Dedifferentiated amniotic fluid mesenchymal stem cell (primary cell): ENCODE data around the gene HK1.

Experiments
- DNase-seq: peaks from one replicate; pipeline ENCODE4 v3.0.0-alpha.2; 2016; ENCODE audit errors: extremely low spot score

HK1 gene

GRCh38 chr10:69404786-69405185, 126.5 kb downstream of the HK1 start:
- DNase-seq = no peak

GRCh38 chr10:69405221-69405620, 126.9 kb downstream of the HK1 start:
- no peak for DNase-seq

- no peak for DNase-seq
Observed at GRCh38 chr10:69406302-69406811, 128.1 kb downstream of the HK1 start.

- no peak for DNase-seq
Observed at GRCh38 chr10:69406816-69407580, 128.7 kb downstream of the HK1 start.

- DNase-seq = no peak
Observed at GRCh38 chr10:69407621-69408301, 129.5 kb downstream of the HK1 start.

GRCh38 chr10:69408318-69409175, 130.3 kb downstream of the HK1 start:
- DNase-seq = peak; percentile 94

- DNase-seq = no peak
Observed at GRCh38 chr10:69409176-69409495, 130.8 kb downstream of the HK1 start.

- DNase-seq = no peak
Observed at GRCh38 chr10:69409968-69410367, 131.7 kb downstream of the HK1 start.

- DNase-seq = no peak
Observed at GRCh38 chr10:69410487-69410886, 132.2 kb downstream of the HK1 start.

GRCh38 chr10:69411476-69411875, 133.2 kb downstream of the HK1 start:
- no peak for DNase-seq

GRCh38 chr10:69412232-69412790, 134.0 kb downstream of the HK1 start:
- no peak for DNase-seq

- DNase-seq = peak; percentile 78
Observed at GRCh38 chr10:69413221-69413865, 135.0 kb downstream of the HK1 start.

GRCh38 chr10:69414036-69415018, 136.0 kb downstream of the HK1 start:
- no peak for DNase-seq

- no peak for DNase-seq
Observed at GRCh38 chr10:69415049-69415448, 136.8 kb downstream of the HK1 start.

GRCh38 chr10:69415951-69416350, 137.7 kb downstream of the HK1 start:
- no peak for DNase-seq

GRCh38 chr10:69416695-69417094, 138.4 kb downstream of the HK1 start, which contains the start of gene TACR2:
TSS of gene TACR2 (minus strand) at chr10:69416918. CDS start at chr10:69416323, 595 bp downstream.
- no peak for DNase-seq

GRCh38 chr10:69417542-69417941, 139.2 kb downstream of the HK1 start:
- no peak for DNase-seq

- DNase-seq = no peak
Observed at GRCh38 chr10:69418052-69418752, 139.9 kb downstream of the HK1 start.

GRCh38 chr10:69419096-69419743, 140.9 kb downstream of the HK1 start:
- DNase-seq = no peak
